HL-60/S4 treated with retinoic acid at 250 ng/mL for 4 days and 3 days (cell line): ENCODE results near the gene P3H2.

Source experiments
- in situ Hi-C: fragments of 300-500 bp; cut with MboI; formaldehyde crosslinking; loops from 2 replicates; pipeline ENCODE4 v1.7.0; 2022; ENCODE audit warnings: low sequenced_read_pairs

Gene P3H2

GRCh38 chr3:189995129-189995528 is 125.6 kb downstream of the P3H2 start:
- in situ Hi-C loops: no loop called here

GRCh38 chr3:189990826-189991225 is 129.9 kb downstream of the P3H2 start:
- in situ Hi-C loops: no loop called here

- in situ Hi-C loops: no loop called here
Measured at GRCh38 chr3:189988854-189989253, 131.8 kb downstream of the P3H2 start.

GRCh38 chr3:189988322-189988721 is 132.4 kb downstream of the P3H2 start:
- in situ Hi-C loops: no loop called here

GRCh38 chr3:189985948-189986347 is 134.7 kb downstream of the P3H2 start:
- in situ Hi-C loops: no loop called here

GRCh38 chr3:189983612-189984011 is 137.1 kb downstream of the P3H2 start:
- in situ Hi-C loops: no loop called here

- in situ Hi-C loops: no loop called here
Measured at GRCh38 chr3:189982321-189982945, 138.3 kb downstream of the P3H2 start.

GRCh38 chr3:189981668-189982067 is 139.0 kb downstream of the P3H2 start:
- in situ Hi-C loops: no loop called here

GRCh38 chr3:189978753-189979152 is 141.9 kb downstream of the P3H2 start:
- in situ Hi-C loops: no loop called here

- in situ Hi-C loops: no loop called here
Measured at GRCh38 chr3:189977174-189977573, 143.5 kb downstream of the P3H2 start.

GRCh38 chr3:189975391-189975990 is 145.2 kb downstream of the P3H2 start:
- in situ Hi-C loops: no loop called here

- in situ Hi-C loops: loop anchor here (25.0 kb wide), 3 partner anchors 213 to 413 kb away; partner anchors contain the start of genes CLDN1 and CLDN16
Measured at GRCh38 chr3:189974359-189974758, 146.3 kb downstream of the P3H2 start.

- in situ Hi-C loops: loop anchor here (25.0 kb wide), 3 partner anchors 220 to 420 kb away; partner anchors contain the start of genes CLDN1 and CLDN16
Measured at GRCh38 chr3:189967254-189967865, 153.3 kb downstream of the P3H2 start.

- in situ Hi-C loops: loop anchor here (25.0 kb wide), 3 partner anchors 220 to 420 kb away; partner anchors contain the start of genes CLDN1 and CLDN16
Measured at GRCh38 chr3:189966843-189967242, 153.9 kb downstream of the P3H2 start.

- in situ Hi-C loops: loop anchor here (25.0 kb wide), 3 partner anchors 223 to 423 kb away; partner anchors contain the start of genes CLDN1 and CLDN16
Measured at GRCh38 chr3:189964623-189965332, 155.9 kb downstream of the P3H2 start.

- in situ Hi-C loops: loop anchor here (25.0 kb wide), 3 partner anchors 225 to 425 kb away; partner anchors contain the start of genes CLDN1 and CLDN16
Measured at GRCh38 chr3:189962466-189962865, 158.2 kb downstream of the P3H2 start.

GRCh38 chr3:189961522-189962161 is 159.1 kb downstream of the P3H2 start:
- in situ Hi-C loops: loop anchor here (25.0 kb wide), 3 partner anchors 226 to 426 kb away; partner anchors contain the start of genes CLDN1 and CLDN16

GRCh38 chr3:189961086-189961485 is 159.6 kb downstream of the P3H2 start:
- in situ Hi-C loops: loop anchor here (25.0 kb wide), 3 partner anchors 226 to 426 kb away; partner anchors contain the start of genes CLDN1 and CLDN16

- in situ Hi-C loops: loop anchor here (25.0 kb wide), 3 partner anchors 232 to 432 kb away; partner anchors contain the start of genes CLDN1 and CLDN16
Measured at GRCh38 chr3:189954733-189955665, 165.7 kb downstream of the P3H2 start.
